GM19193 (cell line): ENCODE results near the gene GPLD1.

Experiments
- POLR2A ChIP-seq: IDR thresholded peaks from 4 replicates; pipeline ENCODE4 v1.6.1; 2011; ENCODE audit not compliant: insufficient read depth, insufficient read length; ENCODE audit errors: extremely low read depth

Gene GPLD1

GRCh38 chr6:24448396-24448795, 41.0 kb downstream of the GPLD1 start:
- TF ChIP-seq POLR2A = no peak

GRCh38 chr6:24446670-24447069, 42.7 kb downstream of the GPLD1 start:
- TF ChIP-seq POLR2A = no peak

- TF ChIP-seq POLR2A = no peak
These were observed 43.7 kb downstream of the GPLD1 start for GRCh38 chr6:24445704-24446103.

GRCh38 chr6:24444588-24444987, 44.8 kb downstream of the GPLD1 start:
- no peak for TF ChIP-seq POLR2A

GRCh38 chr6:24441599-24441904, 47.8 kb downstream of the GPLD1 start:
- TF ChIP-seq POLR2A = no peak

GRCh38 chr6:24440897-24441598, 48.3 kb downstream of the GPLD1 start:
- no peak for TF ChIP-seq POLR2A

GRCh38 chr6:24439858-24440539, 49.4 kb downstream of the GPLD1 start:
- TF ChIP-seq POLR2A = no peak

- TF ChIP-seq POLR2A = no peak
These were observed 52.4 kb downstream of the GPLD1 start for GRCh38 chr6:24436979-24437378.

GRCh38 chr6:24432611-24433010, 56.8 kb downstream of the GPLD1 start:
- no peak for TF ChIP-seq POLR2A

GRCh38 chr6:24431045-24431451, 58.3 kb downstream of the GPLD1 start:
- TF ChIP-seq POLR2A = no peak

GRCh38 chr6:24430086-24430485, 59.3 kb downstream of the GPLD1 start:
- TF ChIP-seq POLR2A = no peak

GRCh38 chr6:24429146-24429545, 60.2 kb downstream of the GPLD1 start:
- TF ChIP-seq POLR2A = no peak

GRCh38 chr6:24428615-24429014, 60.8 kb downstream of the GPLD1 start:
- TF ChIP-seq POLR2A = no peak

GRCh38 chr6:24426729-24427446, 62.5 kb downstream of the GPLD1 start:
- TF ChIP-seq POLR2A = no peak

GRCh38 chr6:24425091-24425490, 64.3 kb downstream of the GPLD1 start:
- TF ChIP-seq POLR2A = no peak

GRCh38 chr6:24419526-24419925, 69.9 kb downstream of the GPLD1 start:
- no peak for TF ChIP-seq POLR2A
